Mesothelial cell of epicardium (in vitro differentiated cells): ENCODE results near the gene EME1. TPM values are rescaled to one million over a fixed set of nuclear protein-coding genes. Genes with fewer than 3 reads are reported as not detected.

Source experiments
- DNase-seq, 2 experiments: peaks; one replicate each; pipeline ENCODE4 v3.0.0; 2021; ENCODE audit warnings: low spot score in 2 of 2; ENCODE audit not compliant: unreplicated experiment in 2 of 2
- H3K27ac Mint-ChIP-seq: 2 replicates; pipeline ENCODE4 v1.8.0; 2021; ENCODE audit warnings: mixed read lengths
- H3K27me3 Mint-ChIP-seq: 2 replicates; pipeline ENCODE4 v1.8.0; 2021; ENCODE audit warnings: low read depth, mixed read lengths
- H3K36me3 Mint-ChIP-seq: 2 replicates; pipeline ENCODE4 v1.8.0; 2021; ENCODE audit warnings: mixed read lengths
- H3K4me1 Mint-ChIP-seq: 2 replicates; pipeline ENCODE4 v1.8.0; 2021; ENCODE audit warnings: mixed read lengths
- H3K4me3 Mint-ChIP-seq: 2 replicates; pipeline ENCODE4 v1.8.0; 2021; ENCODE audit warnings: mild to moderate bottlenecking, moderate library complexity, mixed read lengths
- H3K9me3 Mint-ChIP-seq: 2 replicates; pipeline ENCODE4 v1.8.0; 2021; ENCODE audit warnings: mixed read lengths
- CTCF ChIP-seq: fragments of 200-600 bp; sonication (generic); IDR thresholded peaks from one replicate; pipeline ENCODE4 v1.5.0; 2021; ENCODE audit warnings: antibody characterized with exemption; ENCODE audit not compliant: unreplicated experiment
- total RNA-seq: library from RNA; stranded (reverse); gene quantifications from 3 replicates; pipeline ENCODE4 v1.2.1, GENCODE V29; 2021

EME1 gene
- total RNA-seq, 1 donor from 2014 or later = 11.6 TPM

DNA sequence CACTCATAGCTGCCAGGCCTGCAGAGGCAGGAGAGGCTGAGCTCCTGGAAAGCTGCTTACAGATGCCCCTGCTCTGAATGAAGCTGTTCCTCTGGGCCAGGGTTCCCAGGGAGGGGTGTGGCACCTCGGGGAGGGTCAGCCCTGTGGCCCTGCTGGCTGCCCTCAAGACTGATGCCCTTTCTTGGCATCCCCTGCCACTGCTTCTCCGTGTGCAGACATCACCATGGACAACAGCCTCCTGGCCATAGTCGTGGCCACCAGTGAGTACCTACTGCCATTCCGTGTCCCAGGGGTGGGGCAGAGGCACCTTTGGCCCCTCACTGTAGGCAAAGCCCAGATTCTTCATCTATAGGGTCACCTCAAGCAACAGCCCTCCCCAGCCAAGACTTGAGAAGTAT lies 9.0 kb upstream of the EME1 start:
- DNase-seq = no peak
- Mint-ChIP-seq H3K36me3 (peaks cover 13% of the 10 kb centered on the region), H3K27ac (peak overlapping the region; percentile 85), H3K4me1 (peaks cover 18% of the 10 kb centered on the region), H3K4me3 (no peak overlapping the region), H3K9me3 (no peaks in the 10 kb centered on the region), H3K27me3 (no peaks in the 10 kb centered on the region)
- no peak for TF ChIP-seq CTCF

- H3K27me3 Mint-ChIP-seq = no peaks in the 10 kb centered on the region
- H3K27ac Mint-ChIP-seq = peak overlapping the region; percentile 85
- H3K9me3 Mint-ChIP-seq = no peaks in the 10 kb centered on the region
- H3K4me3 Mint-ChIP-seq = no peak overlapping the region
- TF ChIP-seq CTCF = no peak
- peaks cover 13% of the 10 kb centered on the region for H3K36me3 Mint-ChIP-seq
- no peak for DNase-seq
- H3K4me1 Mint-ChIP-seq = peaks cover 18% of the 10 kb centered on the region
Observed at GRCh38 chr17:50364715-50365114, 8.3 kb upstream of the EME1 start.

DNA sequence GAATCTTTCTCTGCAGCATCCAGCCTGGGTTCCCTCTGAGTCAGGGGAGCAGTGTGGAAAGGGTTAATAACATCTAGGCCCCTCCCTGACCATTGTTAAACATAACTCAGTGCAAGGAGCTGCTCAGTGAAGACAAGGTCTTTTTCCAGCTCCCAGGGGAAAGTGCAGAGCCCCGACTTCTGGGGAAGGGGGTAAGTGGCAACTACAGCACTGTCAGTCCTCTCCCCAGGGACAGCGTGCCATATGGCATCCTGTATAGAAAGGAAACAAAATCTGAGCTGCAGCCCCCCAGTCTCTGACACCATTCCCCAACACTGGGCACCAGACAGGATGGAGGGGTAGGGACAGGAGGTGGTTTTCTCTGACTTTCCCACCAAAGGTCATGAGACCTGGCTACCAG lies 7.9 kb upstream of the EME1 start:
- Mint-ChIP-seq H3K4me1 (peaks cover 18% of the 10 kb centered on the region), H3K9me3 (no peaks in the 10 kb centered on the region)
- no peak for DNase-seq

GRCh38 chr17:50365649-50366393 lies 7.2 kb upstream of the EME1 start:
- DNase-seq = no peak
- H3K4me1 Mint-ChIP-seq = peaks cover 18% of the 10 kb centered on the region

More for the DNA sequence above, 7.9 kb upstream of the EME1 start:
- H3K4me3 Mint-ChIP-seq = no peak overlapping the region
- H3K27ac Mint-ChIP-seq = peak overlapping the region; percentile 59
- no peaks in the 10 kb centered on the region for H3K27me3 Mint-ChIP-seq
- peaks cover 14% of the 10 kb centered on the region for H3K36me3 Mint-ChIP-seq
- no peak for TF ChIP-seq CTCF

GRCh38 chr17:50367401-50367800 lies 5.6 kb upstream of the EME1 start:
- Mint-ChIP-seq H3K4me1 (peaks cover 24% of the 10 kb centered on the region), H3K9me3 (no peaks in the 10 kb centered on the region), H3K27me3 (no peaks in the 10 kb centered on the region), H3K4me3 (no peak overlapping the region), H3K36me3 (peaks cover 20% of the 10 kb centered on the region), H3K27ac (no peak overlapping the region)
- DNase-seq = no peak
- TF ChIP-seq CTCF = no peak

More at GRCh38 chr17:50365649-50366393, 7.2 kb upstream of the EME1 start:
- no peak for TF ChIP-seq CTCF
- Mint-ChIP-seq H3K4me3 (no peak overlapping the region), H3K9me3 (no peaks in the 10 kb centered on the region), H3K36me3 (peaks cover 18% of the 10 kb centered on the region), H3K27me3 (no peaks in the 10 kb centered on the region), H3K27ac (peak overlapping the region; percentile 59)
